Endothelial cell of umbilical vein (primary cell): Measurements from ENCODE around the gene CDK6. TPM values are rescaled to one million over a fixed set of nuclear protein-coding genes. Genes with fewer than 3 reads are reported as not detected.

Experiments
- BruUV-seq: library from RNA; stranded (reverse); fragments of 400-500 nt; replicated peaks from 2 replicates; lab custom pipeline; 2021; lab: Mats Ljungman, UMichigan
- CTCF ChIA-PET: fragments of 300-600, 350-600 bp; sonication (Branson Sonifier 250); formaldehyde crosslinking; loops from one replicate; lab custom pipeline; 2021; ENCODE audit warnings: antibody characterized with exemption, inconsistent platforms; lab: Charles Lee
- POLR2A ChIA-PET: fragments of 300-600, 350-600 bp; sonication (Branson Sonifier 250); formaldehyde crosslinking; loops from one replicate; lab custom pipeline; 2021; ENCODE audit warnings: antibody characterized with exemption, inconsistent platforms; lab: Charles Lee
- DNase-seq: peaks from one replicate; pipeline ENCODE4 v3.0.0-alpha.2; 2011; ENCODE audit warnings: low read depth, low spot score
- FAIRE-seq: peaks from 2 replicates; lab custom pipeline; 2011; peaks lifted over from hg19 to GRCh38; lab: Jason Lieb, UNC
- H2AFZ ChIP-seq: 2 replicates; pipeline ENCODE4 v1.6.0; 2012; ENCODE audit warnings: low read depth, low read length, control low read depth, inconsistent platforms
- H3K27ac ChIP-seq: 2 replicates; pipeline ENCODE4 v1.5.1; 2011; ENCODE audit warnings: low read depth, mild to moderate bottlenecking, control low read depth, low read length, moderate library complexity; ENCODE audit not compliant: insufficient read depth
- H3K27me3 ChIP-seq, 2 experiments: 2 replicates each; pipeline versions ENCODE4 v1.6.0 to v1.6.1; 2011; ENCODE audit warnings: low read length in 2 of 2, mixed read lengths in 1 of 2; ENCODE audit not compliant: control insufficient read depth in 2 of 2, insufficient read depth in 2 of 2
- H3K36me3 ChIP-seq, 2 experiments: 2 replicates in 1 of 2; 3 replicates in 1 of 2; pipeline ENCODE4 v1.5.1; 2011; ENCODE audit warnings: low read length in 2 of 2, mild to moderate bottlenecking in 1 of 2, moderate library complexity in 1 of 2; ENCODE audit not compliant: control insufficient read depth in 2 of 2, insufficient read depth in 2 of 2; ENCODE audit errors: extremely low read depth in 1 of 2
- H3K4me1 ChIP-seq: 3 replicates; pipeline ENCODE4 v1.5.1; 2011; ENCODE audit warnings: mild to moderate bottlenecking, low read length; ENCODE audit not compliant: control insufficient read depth, insufficient read depth; ENCODE audit errors: extremely low read depth
- H3K4me2 ChIP-seq: 2 replicates; pipeline ENCODE4 v1.6.1; 2011; ENCODE audit warnings: low read length, control low read depth, mixed read lengths; ENCODE audit not compliant: insufficient read depth
- H3K4me3 ChIP-seq, 3 experiments: fragments of 200-600 bp in 1 of 3; sonication (generic), shearing (Covaris generic) in 1 of 3; replicated peaks in 1 of 3; 2 replicates each; pipeline ENCODE4 v1.5.1; 2011 to 2016; ENCODE audit warnings: control low read depth in 3 of 3, low read length in 3 of 3, mild to moderate bottlenecking in 2 of 3, inconsistent platforms in 1 of 3, low read depth in 1 of 3, moderate library complexity in 1 of 3; ENCODE audit not compliant: insufficient read depth in 1 of 3
- H3K79me2 ChIP-seq: 2 replicates; pipeline ENCODE4 v1.6.0; 2012; ENCODE audit warnings: low read length, inconsistent platforms; ENCODE audit not compliant: control insufficient read depth, insufficient read depth
- H3K9ac ChIP-seq: replicated peaks from 2 replicates; pipeline ENCODE3; 2011; ENCODE audit warnings: low read length, control low read depth; ENCODE audit not compliant: insufficient read depth; ENCODE audit errors: extremely low read depth
- H3K9me1 ChIP-seq: replicated peaks from 3 replicates; pipeline ENCODE4 v1.6.0; 2011; ENCODE audit warnings: mild to moderate bottlenecking, low read length; ENCODE audit not compliant: control insufficient read depth, insufficient read depth; ENCODE audit errors: extremely low read depth
- H3K9me3 ChIP-seq: replicated peaks from 2 replicates; pipeline ENCODE4 v1.5.1; 2012; ENCODE audit warnings: low read length, inconsistent platforms; ENCODE audit not compliant: control insufficient read depth, insufficient read depth
- H4K20me1 ChIP-seq: replicated peaks from 2 replicates; pipeline ENCODE3; 2011; ENCODE audit warnings: mild to moderate bottlenecking, low read length; ENCODE audit not compliant: control insufficient read depth, insufficient read depth; ENCODE audit errors: extremely low read depth
- CTCF ChIP-seq, 2 donors: IDR thresholded peaks; 1 replicate in 1 of 2; 2 replicates in 1 of 2; pipeline ENCODE4 v1.5.1; 2011; ENCODE audit warnings: low read length in 2 of 2, mild to moderate bottlenecking in 2 of 2, moderate library complexity in 2 of 2, control low read depth in 1 of 2, inconsistent platforms in 1 of 2, low read depth in 1 of 2; ENCODE audit not compliant: insufficient read depth in 1 of 2; ENCODE audit errors: extremely low read depth in 1 of 2
- EZH2 ChIP-seq: IDR thresholded peaks from 2 replicates; pipeline ENCODE4 v1.6.1; 2012; ENCODE audit warnings: borderline replicate concordance, low read depth, mild to moderate bottlenecking, moderate library complexity, low read length, inconsistent platforms; ENCODE audit not compliant: severe bottlenecking
- FOS ChIP-seq: IDR thresholded peaks from 2 replicates; pipeline ENCODE4 v1.6.1; 2011; ENCODE audit warnings: mild to moderate bottlenecking, low read length, moderate library complexity, borderline replicate concordance; ENCODE audit not compliant: insufficient read depth
- GATA2 ChIP-seq: IDR thresholded peaks from 2 replicates; pipeline ENCODE4 v1.7.0; 2011; ENCODE audit warnings: low read depth, mild to moderate bottlenecking, moderate library complexity, mixed read lengths, low read length; ENCODE audit not compliant: insufficient read length, insufficient read depth
- JUN ChIP-seq: IDR thresholded peaks from 2 replicates; pipeline ENCODE4 v1.6.1; 2011; ENCODE audit warnings: borderline replicate concordance, low read depth; ENCODE audit not compliant: insufficient read length, insufficient read depth
- MAX ChIP-seq: IDR thresholded peaks from 2 replicates; pipeline ENCODE4 v1.6.1; 2011; ENCODE audit not compliant: insufficient read depth, insufficient read length
- MYC ChIP-seq: IDR thresholded peaks from one replicate; pipeline ENCODE4 v1.6.1; 2011; ENCODE audit warnings: mild to moderate bottlenecking, low read depth, low read length
- POLR2A ChIP-seq: IDR thresholded peaks from 2 replicates; pipeline ENCODE4 v1.6.1; 2012; ENCODE audit warnings: low read depth, mild to moderate bottlenecking, control low read depth, low read length
- POLR2AphosphoS5 ChIP-seq: IDR thresholded peaks from 2 replicates; pipeline ENCODE4 v1.6.1; 2012; ENCODE audit warnings: low read depth, mild to moderate bottlenecking, control low read depth, low read length, moderate library complexity; ENCODE audit not compliant: insufficient read depth
- dilution Hi-C: fragments of 300-500 bp; cut with MboI; formaldehyde crosslinking; loops from one replicate; pipeline ENCODE4 v1.15.0; 2019; ENCODE audit warnings: low sequenced_read_pairs; ENCODE audit not compliant: extremely low pct_ligation_motif_present
- intact Hi-C: fragments of 100-400 bp; cut with micrococcal nuclease; formaldehyde crosslinking; loops from one replicate; pipeline ENCODE4 v1.10.0; 2022
- polyA plus RNA-seq, 4 experiments: library from polyadenylated mRNA; depleted of rRNA in 3 of 4; stranded (reverse) in 3 of 4; unstranded in 1 of 4; fragments of >200 nt; gene quantifications; 2 replicates each; pipeline versions ENCODE4 v1.2.1 to v1.2.3, GENCODE V29; 2011 to 2012; ENCODE audit warnings: missing spikeins in 1 of 4
- total RNA-seq: library from RNA; stranded (reverse); gene quantifications from 2 replicates; pipeline ENCODE4 v1.2.3, GENCODE V29; 2021

The CDK6 gene
- total and polyA plus RNA-seq, 2 donors (not counting 3 experiments of a cell fraction or from before 2014, with no cell fraction given): 6.0 to 28.2 TPM

- no peak overlapping the region for H3K4me3 ChIP-seq
- POLR2A ChIA-PET: no interaction called here
- dilution Hi-C loops (no loop called here), intact Hi-C loops (no loop called here)
- H3K36me3 ChIP-seq: no peaks in the 10 kb centered on the region
- no peaks in the 10 kb centered on the region for H3K79me2 ChIP-seq
- H3K4me1 ChIP-seq: no peaks in the 10 kb centered on the region
- H3K27me3 ChIP-seq: no peaks in the 10 kb centered on the region
- H4K20me1 ChIP-seq: no peaks in the 10 kb centered on the region
- H3K9me3 ChIP-seq: no peaks in the 10 kb centered on the region
- BruUV-seq: no TSS peak
- CTCF ChIA-PET: interaction anchor here (1.5 kb wide), 1 partner anchor 11 kb away, joined by 4 read pairs; no protein-coding TSS in a partner anchor
- no peak for TF ChIP-seq MYC
- no peak for TF ChIP-seq EZH2
- no peak for TF ChIP-seq MAX
- no peak for TF ChIP-seq FOS
- H3K9me1 ChIP-seq: no peaks in the 10 kb centered on the region
- H3K27ac ChIP-seq: no peak overlapping the region
- H3K9ac ChIP-seq: no peak overlapping the region
- H3K4me2 ChIP-seq: no peak overlapping the region
- FAIRE-seq: no peak
- no peak overlapping the region for H2AFZ ChIP-seq
- DNase-seq: no peak
Measured at GRCh38 chr7:92665926-92666325, 170.4 kb downstream of the CDK6 start.

GRCh38 chr7:92661651-92662050, 174.7 kb downstream of the CDK6 start:
- dilution Hi-C loops (no loop called here), intact Hi-C loops (no loop called here)
- Histone ChIP-seq H2AFZ (no peak overlapping the region), H3K79me2 (no peaks in the 10 kb centered on the region), H4K20me1 (no peaks in the 10 kb centered on the region), H3K27me3 (no peaks in the 10 kb centered on the region), H3K4me3 (no peak overlapping the region), H3K36me3 (no peaks in the 10 kb centered on the region), H3K27ac (no peak overlapping the region), H3K4me2 (no peak overlapping the region), H3K9ac (no peak overlapping the region), H3K9me3 (no peaks in the 10 kb centered on the region), H3K9me1 (no peaks in the 10 kb centered on the region), H3K4me1 (no peaks in the 10 kb centered on the region)
- CTCF ChIA-PET: no interaction called here
- POLR2A ChIA-PET: interaction anchor here (0.6 kb wide), 1 partner anchor 12 kb away, joined by 3 read pairs; no protein-coding TSS in a partner anchor
- no peak for FAIRE-seq
- TF ChIP-seq GATA2 (no peak), JUN (no peak), POLR2A (no peak), CTCF (IDR thresholded peaks at IDR 0.05; ENCODE audit: extremely low read depth in 1 of 2, insufficient read depth in 1 of 2, low read depth in 1 of 2, low read length in 2 of 2) (no peak), MAX (no peak), POLR2AphosphoS5 (no peak), FOS (no peak), MYC (no peak), EZH2 (no peak)
- no peak for DNase-seq
- no TSS peak for BruUV-seq
